ENCODE measurements around the gene DNPEP. TPM values are rescaled to one million over a fixed set of nuclear protein-coding genes. Genes with fewer than 3 reads are reported as not detected.

The DNPEP gene
- total RNA-seq, 2 experiments from 2014 or later: 39.3 to 63.6 TPM

GRCh38 chr2:219327719-219328118, 60.0 kb downstream of the DNPEP start:
- TF ChIP-seq EZH2phosphoT487 (IDR thresholded peaks at IDR 0.05; ENCODE audit: borderline replicate concordance, low read depth, low read length): no peak
- TF ChIP-seq, protein P1, sequence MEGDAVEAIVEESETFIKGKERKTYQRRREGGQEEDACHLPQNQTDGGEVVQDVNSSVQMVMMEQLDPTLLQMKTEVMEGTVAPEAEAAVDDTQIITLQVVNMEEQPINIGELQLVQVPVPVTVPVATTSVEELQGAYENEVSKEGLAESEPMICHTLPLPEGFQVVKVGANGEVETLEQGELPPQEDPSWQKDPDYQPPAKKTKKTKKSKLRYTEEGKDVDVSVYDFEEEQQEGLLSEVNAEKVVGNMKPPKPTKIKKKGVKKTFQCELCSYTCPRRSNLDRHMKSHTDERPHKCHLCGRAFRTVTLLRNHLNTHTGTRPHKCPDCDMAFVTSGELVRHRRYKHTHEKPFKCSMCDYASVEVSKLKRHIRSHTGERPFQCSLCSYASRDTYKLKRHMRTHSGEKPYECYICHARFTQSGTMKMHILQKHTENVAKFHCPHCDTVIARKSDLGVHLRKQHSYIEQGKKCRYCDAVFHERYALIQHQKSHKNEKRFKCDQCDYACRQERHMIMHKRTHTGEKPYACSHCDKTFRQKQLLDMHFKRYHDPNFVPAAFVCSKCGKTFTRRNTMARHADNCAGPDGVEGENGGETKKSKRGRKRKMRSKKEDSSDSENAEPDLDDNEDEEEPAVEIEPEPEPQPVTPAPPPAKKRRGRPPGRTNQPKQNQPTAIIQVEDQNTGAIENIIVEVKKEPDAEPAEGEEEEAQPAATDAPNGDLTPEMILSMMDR (conservative IDR thresholded peaks at IDR 0.05; ENCODE audit: low read length): no peak
- Histone ChIP-seq H4K20me1 (ENCODE audit: insufficient read depth, low read length) (no peaks in the 10 kb centered on the region), H3K9me3 (ENCODE audit: low read length) (no peaks in the 10 kb centered on the region), H2AFZ (ENCODE audit: low read length) (no peak overlapping the region), H3K36me3 (ENCODE audit: insufficient read depth, low read length) (no peaks in the 10 kb centered on the region), H3K79me2 (ENCODE audit: insufficient read depth, low read depth, low read length) (no peaks in the 10 kb centered on the region), H3K4me3 (ENCODE audit: low read depth, low read length, poor library complexity, severe bottlenecking) (no peak overlapping the region), H3K27ac (ENCODE audit: low read depth, low read length, poor library complexity, severe bottlenecking) (no peak overlapping the region), H3K4me1 (ENCODE audit: insufficient read depth, low read length, poor library complexity, severe bottlenecking) (no peaks in the 10 kb centered on the region), H3K9me2 (ENCODE audit: insufficient read depth, low read length) (no peaks in the 10 kb centered on the region), H3K4me2 (ENCODE audit: low read length) (no peak overlapping the region)
- no peak for DNase-seq (ENCODE audit: low spot score)
- intact Hi-C loops (cut with micrococcal nuclease; ENCODE audit: unreplicated experiment): no loop called here
- CTCF ChIA-PET (ENCODE audit: unreplicated experiment): no interaction called here
- BruUV-seq (replicated peaks): no TSS peak
- POLR2A ChIA-PET: no interaction called here

GRCh38 chr2:219325657-219326315, 61.9 kb downstream of the DNPEP start:
- Histone ChIP-seq H3K27ac (ENCODE audit: low read depth, low read length, poor library complexity, severe bottlenecking) (no peak overlapping the region), H3K36me3 (ENCODE audit: insufficient read depth, low read length) (no peaks in the 10 kb centered on the region), H3K79me2 (ENCODE audit: insufficient read depth, low read depth, low read length) (no peaks in the 10 kb centered on the region), H2AFZ (ENCODE audit: low read length) (no peak overlapping the region), H3K4me3 (ENCODE audit: low read depth, low read length, poor library complexity, severe bottlenecking) (no peak overlapping the region), H4K20me1 (ENCODE audit: insufficient read depth, low read length) (no peaks in the 10 kb centered on the region), H3K9me2 (ENCODE audit: insufficient read depth, low read length) (no peaks in the 10 kb centered on the region), H3K9me3 (ENCODE audit: low read length) (no peaks in the 10 kb centered on the region), H3K4me2 (ENCODE audit: low read length) (no peak overlapping the region), H3K4me1 (ENCODE audit: insufficient read depth, low read length, poor library complexity, severe bottlenecking) (peaks cover 2% of the 10 kb centered on the region)
- BruUV-seq (replicated peaks): no TSS peak
- TF ChIP-seq, protein P1 (conservative IDR thresholded peaks at IDR 0.05; ENCODE audit: low read length): no peak
- no peak for TF ChIP-seq EZH2phosphoT487 (IDR thresholded peaks at IDR 0.05; ENCODE audit: borderline replicate concordance, low read depth, low read length)
- intact Hi-C loops (cut with micrococcal nuclease; ENCODE audit: unreplicated experiment): no loop called here
- CTCF ChIA-PET (ENCODE audit: unreplicated experiment): no interaction called here
- POLR2A ChIA-PET: interaction anchor here (0.6 kb wide), 1 partner anchor 1750 kb away, joined by 3 read pairs; no protein-coding TSS in a partner anchor
- DNase-seq (ENCODE audit: low spot score): no peak

DNA sequence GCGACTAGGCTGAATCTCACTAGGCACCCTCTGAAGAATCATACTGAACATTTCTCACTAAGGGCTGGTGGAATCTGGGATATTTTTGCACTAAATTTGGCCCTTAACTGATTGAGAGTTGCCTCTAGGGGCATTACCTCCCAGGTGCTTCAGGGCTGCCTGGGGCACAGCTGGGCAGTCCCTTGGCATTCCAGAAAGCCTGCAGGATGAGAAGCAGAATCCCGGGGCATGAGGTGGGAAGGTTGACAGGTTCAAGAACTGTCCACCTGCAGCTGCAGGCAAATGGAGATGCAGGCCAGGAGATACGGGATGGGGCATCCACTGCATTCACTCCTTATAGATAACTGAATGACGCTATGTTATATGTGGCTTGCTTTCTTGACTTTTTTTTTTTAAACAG, 62.6 kb downstream of the DNPEP start:
- ChIA-PET POLR2A (interaction anchor here (0.6 kb wide), 1 partner anchor 1751 kb away, joined by 3 read pairs; no protein-coding TSS in a partner anchor), CTCF (ENCODE audit: unreplicated experiment) (no interaction called here)
- DNase-seq (ENCODE audit: low spot score): no peak
- H3K4me3 ChIP-seq (ENCODE audit: low read depth, low read length, poor library complexity, severe bottlenecking): no peak overlapping the region
- no peaks in the 10 kb centered on the region for H3K79me2 ChIP-seq (ENCODE audit: insufficient read depth, low read depth, low read length)
- no peaks in the 10 kb centered on the region for H3K36me3 ChIP-seq (ENCODE audit: insufficient read depth, low read length)
- H3K9me2 ChIP-seq (ENCODE audit: insufficient read depth, low read length): no peaks in the 10 kb centered on the region
- no TSS peak for BruUV-seq (replicated peaks)
- no peak overlapping the region for H2AFZ ChIP-seq (ENCODE audit: low read length)
- H4K20me1 ChIP-seq (ENCODE audit: insufficient read depth, low read length): no peaks in the 10 kb centered on the region
- no peak for TF ChIP-seq EZH2phosphoT487 (IDR thresholded peaks at IDR 0.05; ENCODE audit: borderline replicate concordance, low read depth, low read length)
- TF ChIP-seq, protein P1 (conservative IDR thresholded peaks at IDR 0.05; ENCODE audit: low read length): no peak
- intact Hi-C loops (cut with micrococcal nuclease; ENCODE audit: unreplicated experiment): no loop called here
- no peak overlapping the region for H3K27ac ChIP-seq (ENCODE audit: low read depth, low read length, poor library complexity, severe bottlenecking)
- H3K4me1 ChIP-seq (ENCODE audit: insufficient read depth, low read length, poor library complexity, severe bottlenecking): peaks cover 3% of the 10 kb centered on the region
- no peak overlapping the region for H3K4me2 ChIP-seq (ENCODE audit: low read length)
- no peaks in the 10 kb centered on the region for H3K9me3 ChIP-seq (ENCODE audit: low read length)

Measured in OCI-LY7 (cell line).